Endodermal cell (in vitro differentiated cells): ENCODE results near the gene VGF. TPM values are rescaled to one million over a fixed set of nuclear protein-coding genes. Genes with fewer than 3 reads are reported as not detected.

Experiments used
- DNase-seq: peaks from one replicate; pipeline ENCODE4 v3.0.0-alpha.2; 2017
- H3K27ac ChIP-seq: 2 replicates; pipeline ENCODE4 v1.5.1; 2013; ENCODE audit warnings: mild to moderate bottlenecking, low read depth, low read length, moderate library complexity
- H3K27me3 ChIP-seq: 2 replicates; pipeline ENCODE4 v1.6.1; 2013; ENCODE audit warnings: mild to moderate bottlenecking, low read length, moderate library complexity; ENCODE audit not compliant: insufficient read depth, control insufficient read depth, poor library complexity, severe bottlenecking
- H3K36me3 ChIP-seq: 2 replicates; pipeline ENCODE4 v1.7.0; 2013; ENCODE audit warnings: mild to moderate bottlenecking, low read length, moderate library complexity; ENCODE audit not compliant: control insufficient read depth, insufficient read depth
- H3K4me1 ChIP-seq: one replicate; pipeline ENCODE4 v1.7.0; 2013; ENCODE audit warnings: low read length; ENCODE audit not compliant: control insufficient read depth, insufficient read depth
- H3K4me3 ChIP-seq: 2 replicates; pipeline ENCODE4 v1.5.1; 2013; ENCODE audit warnings: mild to moderate bottlenecking, low read length, moderate library complexity
- H3K9ac ChIP-seq: 2 replicates; pipeline ENCODE4 v1.6.1; 2013; ENCODE audit warnings: mild to moderate bottlenecking, low read length, moderate library complexity; ENCODE audit not compliant: poor library complexity, severe bottlenecking; ENCODE audit errors: extremely low read depth
- H3K9me3 ChIP-seq: 2 replicates; pipeline ENCODE4 v1.6.1; 2013; ENCODE audit warnings: mild to moderate bottlenecking, low read length, moderate library complexity; ENCODE audit not compliant: control insufficient read depth
- H3K27ac Mint-ChIP-seq: 2 replicates; pipeline ENCODE4 v1.8.0; 2020; ENCODE audit warnings: mixed read lengths
- H3K27me3 Mint-ChIP-seq: 2 replicates; pipeline ENCODE4 v1.8.0; 2021; ENCODE audit warnings: mild to moderate bottlenecking, mixed read lengths; ENCODE audit not compliant: insufficient read depth
- H3K36me3 Mint-ChIP-seq: 2 replicates; pipeline ENCODE4 v1.8.0; 2020; ENCODE audit warnings: low read depth, mixed read lengths
- H3K4me1 Mint-ChIP-seq: 2 replicates; pipeline ENCODE4 v1.8.0; 2020; ENCODE audit warnings: mixed read lengths
- H3K4me3 Mint-ChIP-seq: 2 replicates; pipeline ENCODE4 v1.8.0; 2020; ENCODE audit warnings: mild to moderate bottlenecking, moderate library complexity, mixed read lengths
- H3K9me3 Mint-ChIP-seq: 2 replicates; pipeline ENCODE4 v1.8.0; 2020; ENCODE audit warnings: mild to moderate bottlenecking, mixed read lengths
- CTCF ChIP-seq: fragments of 200-600 bp; sonication (generic); conservative IDR thresholded peaks from 2 replicates; pipeline ENCODE4 v1.5.0; 2021; ENCODE audit warnings: antibody characterized with exemption, mild to moderate bottlenecking
- WGBS, 2 experiments: methylation state at CpG; one replicate each; pipeline versions ENCODE4 v1.1.5 to v1.1.7; 2013; ENCODE audit warnings: missing lambda C conversion rate in 2 of 2, mixed read lengths in 1 of 2; ENCODE audit not compliant: insufficient coverage in 1 of 2, insufficient read length in 1 of 2; 5-methylcytosine and 5-hydroxymethylcytosine counted together
- total RNA-seq, 2 donors: library from RNA; stranded (reverse); fragmentation: NEBNext Ultra II Directional in 1 of 2; extraction: Animal tissue kit (Norgen Biotek cat#: 25700) in 1 of 2; gene quantifications; 2 replicates in 1 of 2; 3 replicates in 1 of 2; pipeline ENCODE4 v1.2.1, GENCODE V29; 2021

Gene VGF
- total RNA-seq, 2 donors from 2014 or later = 2.8 TPM; not detected in 1

GRCh38 chr7:101160910-101161309, 4.5 kb downstream of the VGF start:
- Histone ChIP-seq H3K9ac (no peak overlapping the region), H3K9me3 (no peaks in the 10 kb centered on the region), H3K36me3 (peaks cover 8% of the 10 kb centered on the region), H3K27me3 (peaks cover 42% of the 10 kb centered on the region), H3K4me3 (no peak overlapping the region), H3K4me1 (peaks cover 2% of the 10 kb centered on the region), H3K27ac (no peak overlapping the region)
- Mint-ChIP-seq H3K4me1 (peaks cover 14% of the 10 kb centered on the region), H3K9me3 (no peaks in the 10 kb centered on the region), H3K27me3 (peaks cover 49% of the 10 kb centered on the region), H3K27ac (no peak overlapping the region), H3K4me3 (no peak overlapping the region), H3K36me3 (peaks cover 17% of the 10 kb centered on the region)
- DNase-seq = peak; percentile 58
- TF ChIP-seq CTCF = no peak

- Mint-ChIP-seq H3K4me3 (no peak overlapping the region), H3K27me3 (peaks cover 40% of the 10 kb centered on the region), H3K9me3 (no peaks in the 10 kb centered on the region), H3K27ac (no peak overlapping the region), H3K36me3 (peaks cover 17% of the 10 kb centered on the region), H3K4me1 (peaks cover 11% of the 10 kb centered on the region)
- H3K4me3 ChIP-seq = no peak overlapping the region
- no peak overlapping the region for H3K27ac ChIP-seq
- H3K4me1 ChIP-seq = peaks cover 2% of the 10 kb centered on the region
- H3K9ac ChIP-seq = no peak overlapping the region
- H3K36me3 ChIP-seq = peaks cover 8% of the 10 kb centered on the region
- WGBS, 2 experiments = 72 to 86% methylated on average over 7 to 28 of the region's 31 CpGs
- no peaks in the 10 kb centered on the region for H3K9me3 ChIP-seq
- H3K27me3 ChIP-seq = peaks cover 34% of the 10 kb centered on the region
- TF ChIP-seq CTCF = no peak
- peak; percentile 72 for DNase-seq
Measured at GRCh38 chr7:101159696-101160674, 5.4 kb downstream of the VGF start.

GRCh38 chr7:101156866-101157589, 8.3 kb downstream of the VGF start:
- Mint-ChIP-seq H3K9me3 (peaks cover 3% of the 10 kb centered on the region), H3K4me3 (no peak overlapping the region), H3K36me3 (peaks cover 17% of the 10 kb centered on the region), H3K27me3 (peaks cover 28% of the 10 kb centered on the region), H3K4me1 (peaks cover 7% of the 10 kb centered on the region), H3K27ac (no peak overlapping the region)
- H3K9me3 ChIP-seq = no peaks in the 10 kb centered on the region
- TF ChIP-seq CTCF = no peak
- WGBS, 2 experiments = 87 to 89% methylated on average over 11 to 14 of the region's 14 CpGs
- no peak overlapping the region for H3K9ac ChIP-seq
- H3K36me3 ChIP-seq = peaks cover 8% of the 10 kb centered on the region
- H3K4me1 ChIP-seq = no peaks in the 10 kb centered on the region
- DNase-seq = peak; percentile 63
- no peak overlapping the region for H3K27ac ChIP-seq
- H3K27me3 ChIP-seq = peaks cover 9% of the 10 kb centered on the region
- no peak overlapping the region for H3K4me3 ChIP-seq
